Measurements from ENCODE around the gene MRC2.
"Not testable (repeated sequence)": the region's sequence is repeated elsewhere in the genome, so short reads cannot be mapped to it uniquely, and the experiment has no call there.

MRC2 gene

GRCh38 chr17:62597920-62598319 is 29.6 kb upstream of the MRC2 start:
- H3K4me3 ChIP-seq (ENCODE audit: low read depth, low read length), result no peak overlapping the region
- H3K36me3 ChIP-seq (ENCODE audit: control insufficient read depth, insufficient read depth, low read length), result peaks cover 5% of the 10 kb centered on the region
- no peaks in the 10 kb centered on the region for H3K9me3 ChIP-seq (ENCODE audit: control insufficient read depth, insufficient read depth, low read length)
- no peaks in the 10 kb centered on the region for H3K27me3 ChIP-seq (ENCODE audit: control insufficient read depth, insufficient read depth, low read length)
- no peaks in the 10 kb centered on the region for H3K4me1 ChIP-seq (ENCODE audit: control insufficient read depth, insufficient read depth, low read length)
- H3K9ac ChIP-seq (ENCODE audit: low read depth, low read length), result no peak overlapping the region

- Histone ChIP-seq H3K36me3 (ENCODE audit: control insufficient read depth, insufficient read depth, low read length) (peaks cover 5% of the 10 kb centered on the region), H3K9me3 (ENCODE audit: control insufficient read depth, insufficient read depth, low read length) (no peaks in the 10 kb centered on the region), H3K27me3 (ENCODE audit: control insufficient read depth, insufficient read depth, low read length) (no peaks in the 10 kb centered on the region), H3K9ac (ENCODE audit: low read depth, low read length) (no peak overlapping the region), H3K4me1 (ENCODE audit: control insufficient read depth, insufficient read depth, low read length) (no peaks in the 10 kb centered on the region), H3K4me3 (ENCODE audit: low read depth, low read length) (no peak overlapping the region)
Measured at GRCh38 chr17:62599964-62600657, 27.4 kb upstream of the MRC2 start.

GRCh38 chr17:62600805-62601204 is 26.7 kb upstream of the MRC2 start:
- no peaks in the 10 kb centered on the region for H3K4me1 ChIP-seq (ENCODE audit: control insufficient read depth, insufficient read depth, low read length)
- H3K4me3 ChIP-seq (ENCODE audit: low read depth, low read length), result no peak overlapping the region
- no peaks in the 10 kb centered on the region for H3K27me3 ChIP-seq (ENCODE audit: control insufficient read depth, insufficient read depth, low read length)
- H3K36me3 ChIP-seq (ENCODE audit: control insufficient read depth, insufficient read depth, low read length), result peaks cover 5% of the 10 kb centered on the region
- no peaks in the 10 kb centered on the region for H3K9me3 ChIP-seq (ENCODE audit: control insufficient read depth, insufficient read depth, low read length)
- H3K9ac ChIP-seq (ENCODE audit: low read depth, low read length), result no peak overlapping the region

GRCh38 chr17:62601471-62601870 is 26.0 kb upstream of the MRC2 start:
- no peak overlapping the region for H3K4me3 ChIP-seq (ENCODE audit: low read depth, low read length)
- H3K36me3 ChIP-seq (ENCODE audit: control insufficient read depth, insufficient read depth, low read length), result peaks cover 3% of the 10 kb centered on the region
- no peaks in the 10 kb centered on the region for H3K4me1 ChIP-seq (ENCODE audit: control insufficient read depth, insufficient read depth, low read length)
- H3K27me3 ChIP-seq (ENCODE audit: control insufficient read depth, insufficient read depth, low read length), result no peaks in the 10 kb centered on the region
- H3K9me3 ChIP-seq (ENCODE audit: control insufficient read depth, insufficient read depth, low read length), result no peaks in the 10 kb centered on the region
- H3K9ac ChIP-seq (ENCODE audit: low read depth, low read length), result no peak overlapping the region

GRCh38 chr17:62603783-62604182 is 23.7 kb upstream of the MRC2 start:
- H3K9me3 ChIP-seq (ENCODE audit: control insufficient read depth, insufficient read depth, low read length); H3K9ac ChIP-seq (ENCODE audit: low read depth, low read length); H3K27me3 ChIP-seq (ENCODE audit: control insufficient read depth, insufficient read depth, low read length); H3K4me1 ChIP-seq (ENCODE audit: control insufficient read depth, insufficient read depth, low read length); H3K36me3 ChIP-seq (ENCODE audit: control insufficient read depth, insufficient read depth, low read length); H3K4me3 ChIP-seq (ENCODE audit: low read depth, low read length): not testable (repeated sequence)

- H3K9ac ChIP-seq (ENCODE audit: low read depth, low read length), result no peak overlapping the region
- peaks cover 7% of the 10 kb centered on the region for H3K36me3 ChIP-seq (ENCODE audit: control insufficient read depth, insufficient read depth, low read length)
- H3K4me3 ChIP-seq (ENCODE audit: low read depth, low read length), result no peak overlapping the region
Measured at GRCh38 chr17:62605588-62605987, 21.9 kb upstream of the MRC2 start.

GRCh38 chr17:62611292-62611691 is 16.2 kb upstream of the MRC2 start:
- Histone ChIP-seq H3K36me3 (ENCODE audit: control insufficient read depth, insufficient read depth, low read length) (peaks cover 10% of the 10 kb centered on the region), H3K4me3 (ENCODE audit: low read depth, low read length) (no peak overlapping the region), H3K27me3 (ENCODE audit: control insufficient read depth, insufficient read depth, low read length) (no peaks in the 10 kb centered on the region), H3K4me1 (ENCODE audit: control insufficient read depth, insufficient read depth, low read length) (no peaks in the 10 kb centered on the region), H3K9me3 (ENCODE audit: control insufficient read depth, insufficient read depth, low read length) (no peaks in the 10 kb centered on the region), H3K9ac (ENCODE audit: low read depth, low read length) (no peak overlapping the region)

More at GRCh38 chr17:62605588-62605987, 21.9 kb upstream of the MRC2 start:
- Histone ChIP-seq H3K4me1 (ENCODE audit: control insufficient read depth, insufficient read depth, low read length) (no peaks in the 10 kb centered on the region), H3K9me3 (ENCODE audit: control insufficient read depth, insufficient read depth, low read length) (no peaks in the 10 kb centered on the region), H3K27me3 (ENCODE audit: control insufficient read depth, insufficient read depth, low read length) (no peaks in the 10 kb centered on the region)

- Histone ChIP-seq H3K9ac (ENCODE audit: low read depth, low read length) (no peak overlapping the region), H3K4me3 (ENCODE audit: low read depth, low read length) (no peak overlapping the region), H3K9me3 (ENCODE audit: control insufficient read depth, insufficient read depth, low read length) (no peaks in the 10 kb centered on the region), H3K4me1 (ENCODE audit: control insufficient read depth, insufficient read depth, low read length) (no peaks in the 10 kb centered on the region), H3K27me3 (ENCODE audit: control insufficient read depth, insufficient read depth, low read length) (no peaks in the 10 kb centered on the region), H3K36me3 (ENCODE audit: control insufficient read depth, insufficient read depth, low read length) (peaks cover 10% of the 10 kb centered on the region)
Measured at GRCh38 chr17:62611728-62612127, 15.7 kb upstream of the MRC2 start.

GRCh38 chr17:62612289-62612688 is 15.2 kb upstream of the MRC2 start:
- H3K9ac ChIP-seq (ENCODE audit: low read depth, low read length); H3K27me3 ChIP-seq (ENCODE audit: control insufficient read depth, insufficient read depth, low read length); H3K4me3 ChIP-seq (ENCODE audit: low read depth, low read length); H3K36me3 ChIP-seq (ENCODE audit: control insufficient read depth, insufficient read depth, low read length); H3K9me3 ChIP-seq (ENCODE audit: control insufficient read depth, insufficient read depth, low read length); H3K4me1 ChIP-seq (ENCODE audit: control insufficient read depth, insufficient read depth, low read length): not testable (repeated sequence)

- not testable (repeated sequence) for H3K9ac ChIP-seq (ENCODE audit: low read depth, low read length); H3K36me3 ChIP-seq (ENCODE audit: control insufficient read depth, insufficient read depth, low read length); H3K9me3 ChIP-seq (ENCODE audit: control insufficient read depth, insufficient read depth, low read length); H3K4me1 ChIP-seq (ENCODE audit: control insufficient read depth, insufficient read depth, low read length); H3K27me3 ChIP-seq (ENCODE audit: control insufficient read depth, insufficient read depth, low read length); H3K4me3 ChIP-seq (ENCODE audit: low read depth, low read length)
Measured at GRCh38 chr17:62613095-62613494, 14.4 kb upstream of the MRC2 start.

- no peak overlapping the region for H3K9ac ChIP-seq (ENCODE audit: low read depth, low read length)
- H3K4me1 ChIP-seq (ENCODE audit: control insufficient read depth, insufficient read depth, low read length), result peaks cover 10% of the 10 kb centered on the region
- no peaks in the 10 kb centered on the region for H3K9me3 ChIP-seq (ENCODE audit: control insufficient read depth, insufficient read depth, low read length)
- no peaks in the 10 kb centered on the region for H3K27me3 ChIP-seq (ENCODE audit: control insufficient read depth, insufficient read depth, low read length)
- H3K4me3 ChIP-seq (ENCODE audit: low read depth, low read length), result no peak overlapping the region
- peaks cover 10% of the 10 kb centered on the region for H3K36me3 ChIP-seq (ENCODE audit: control insufficient read depth, insufficient read depth, low read length)
Measured at GRCh38 chr17:62614142-62614541, 13.3 kb upstream of the MRC2 start.

- Histone ChIP-seq H3K9ac (ENCODE audit: low read depth, low read length) (no peak overlapping the region), H3K27me3 (ENCODE audit: control insufficient read depth, insufficient read depth, low read length) (no peaks in the 10 kb centered on the region), H3K9me3 (ENCODE audit: control insufficient read depth, insufficient read depth, low read length) (no peaks in the 10 kb centered on the region), H3K4me3 (ENCODE audit: low read depth, low read length) (no peak overlapping the region), H3K36me3 (ENCODE audit: control insufficient read depth, insufficient read depth, low read length) (peaks cover 3% of the 10 kb centered on the region), H3K4me1 (ENCODE audit: control insufficient read depth, insufficient read depth, low read length) (peaks cover 10% of the 10 kb centered on the region)
Measured at GRCh38 chr17:62615503-62615902, 12.0 kb upstream of the MRC2 start.

Measured in iPS-15b (cell line).